ENCODE data around the gene XAB2. TPM values are rescaled to one million over a fixed set of nuclear protein-coding genes. Genes with fewer than 3 reads are reported as not detected.

The XAB2 gene
- total RNA-seq, 1 experiment from 2014 or later, result 84.4 TPM

GRCh38 chr19:7617172-7617571 lies 12.2 kb downstream of the XAB2 start:
- Histone ChIP-seq H3K79me2 (ENCODE audit: low read length) (no peaks in the 10 kb centered on the region), H3K27ac (ENCODE audit: low read length) (no peak overlapping the region), H4K20me1 (ENCODE audit: low read length) (no peaks in the 10 kb centered on the region), H3K4me2 (ENCODE audit: low read length) (no peak overlapping the region), H3F3A (ENCODE audit: low read length, unreplicated experiment) (no peaks in the 10 kb centered on the region), H3K27me3 (ENCODE audit: low read length) (no peaks in the 10 kb centered on the region), H3K9ac (ENCODE audit: low read length) (no peak overlapping the region), H3K4me1 (ENCODE audit: insufficient read depth, low read length) (peaks cover 18% of the 10 kb centered on the region), H3K9me3 (ENCODE audit: low read length) (no peaks in the 10 kb centered on the region), H3K36me3 (ENCODE audit: low read depth, low read length) (peaks cover 37% of the 10 kb centered on the region; the same call in 1 of the 2 replicates), H3K9me2 (replicated peaks; ENCODE audit: low read length) (no peaks in the 10 kb centered on the region), H3K4me3 (ENCODE audit: low read length) (no peak overlapping the region), H2AFZ (ENCODE audit: low read length) (no peak overlapping the region)
- BruUV-seq (replicated peaks), result no TSS peak
- ChIA-PET CTCF (no interaction called here), POLR2A (ENCODE audit: unreplicated experiment) (no interaction called here)
- intact Hi-C loops (cut with micrococcal nuclease), result no loop called here
- DNase-seq, result no peak
- TF ChIP-seq, protein P1, sequence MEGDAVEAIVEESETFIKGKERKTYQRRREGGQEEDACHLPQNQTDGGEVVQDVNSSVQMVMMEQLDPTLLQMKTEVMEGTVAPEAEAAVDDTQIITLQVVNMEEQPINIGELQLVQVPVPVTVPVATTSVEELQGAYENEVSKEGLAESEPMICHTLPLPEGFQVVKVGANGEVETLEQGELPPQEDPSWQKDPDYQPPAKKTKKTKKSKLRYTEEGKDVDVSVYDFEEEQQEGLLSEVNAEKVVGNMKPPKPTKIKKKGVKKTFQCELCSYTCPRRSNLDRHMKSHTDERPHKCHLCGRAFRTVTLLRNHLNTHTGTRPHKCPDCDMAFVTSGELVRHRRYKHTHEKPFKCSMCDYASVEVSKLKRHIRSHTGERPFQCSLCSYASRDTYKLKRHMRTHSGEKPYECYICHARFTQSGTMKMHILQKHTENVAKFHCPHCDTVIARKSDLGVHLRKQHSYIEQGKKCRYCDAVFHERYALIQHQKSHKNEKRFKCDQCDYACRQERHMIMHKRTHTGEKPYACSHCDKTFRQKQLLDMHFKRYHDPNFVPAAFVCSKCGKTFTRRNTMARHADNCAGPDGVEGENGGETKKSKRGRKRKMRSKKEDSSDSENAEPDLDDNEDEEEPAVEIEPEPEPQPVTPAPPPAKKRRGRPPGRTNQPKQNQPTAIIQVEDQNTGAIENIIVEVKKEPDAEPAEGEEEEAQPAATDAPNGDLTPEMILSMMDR (conservative IDR thresholded peaks at IDR 0.05; ENCODE audit: low read depth, low read length), result no peak
- no peak for TF ChIP-seq EZH2phosphoT487 (IDR thresholded peaks at IDR 0.05; ENCODE audit: borderline replicate concordance, low read length)
- TF ChIP-seq EZH2 (IDR thresholded peaks at IDR 0.05; ENCODE audit: low read length, unreplicated experiment), result no peak
- no peak for ATAC-seq

GRCh38 chr19:7614859-7615741 lies 14.2 kb downstream of the XAB2 start:
- Histone ChIP-seq H3K4me2 (ENCODE audit: low read length) (no peak overlapping the region), H3K27ac (ENCODE audit: low read length) (no peak overlapping the region), H3K4me3 (ENCODE audit: low read length) (no peak overlapping the region), H3K79me2 (ENCODE audit: low read length) (no peaks in the 10 kb centered on the region), H3K36me3 (ENCODE audit: low read depth, low read length) (peaks cover 23% of the 10 kb centered on the region; the same call in 1 of the 2 replicates), H3K9me3 (ENCODE audit: low read length) (no peaks in the 10 kb centered on the region), H3K9me2 (replicated peaks; ENCODE audit: low read length) (no peaks in the 10 kb centered on the region), H3F3A (ENCODE audit: low read length, unreplicated experiment) (no peaks in the 10 kb centered on the region), H3K27me3 (ENCODE audit: low read length) (no peaks in the 10 kb centered on the region), H2AFZ (ENCODE audit: low read length) (no peak overlapping the region), H3K4me1 (ENCODE audit: insufficient read depth, low read length) (peaks cover 17% of the 10 kb centered on the region), H4K20me1 (ENCODE audit: low read length) (no peaks in the 10 kb centered on the region), H3K9ac (ENCODE audit: low read length) (no peak overlapping the region)
- TF ChIP-seq EZH2 (IDR thresholded peaks at IDR 0.05; ENCODE audit: low read length, unreplicated experiment) (no peak), EZH2phosphoT487 (IDR thresholded peaks at IDR 0.05; ENCODE audit: borderline replicate concordance, low read length) (no peak)
- TF ChIP-seq, protein P1 (conservative IDR thresholded peaks at IDR 0.05; ENCODE audit: low read depth, low read length), result no peak
- POLR2A ChIA-PET (ENCODE audit: unreplicated experiment), result no interaction called here
- CTCF ChIA-PET, result no interaction called here
- intact Hi-C loops (cut with micrococcal nuclease), result no loop called here
- DNase-seq (no peak), ATAC-seq (no peak)
- no TSS peak for BruUV-seq (replicated peaks)

All from PC-3 (cell line).